A673 (cell line): Measurements from ENCODE around the gene PSMD10. TPM values are rescaled to one million over a fixed set of nuclear protein-coding genes. Genes with fewer than 3 reads are reported as not detected.

Source experiments
- BruUV-seq: library from RNA; stranded (reverse); fragments of 400-500 nt; replicated peaks from 2 replicates; lab custom pipeline; 2021; lab: Mats Ljungman, UMichigan
- CTCF ChIA-PET: fragments of 300-600 bp; sonication (Branson Sonifier 250); formaldehyde crosslinking; loops from one replicate; lab custom pipeline; 2022; ENCODE audit warnings: antibody characterized with exemption; lab: Charles Lee
- POLR2A ChIA-PET: fragments of 300-600 bp; sonication (Branson Sonifier 250); formaldehyde crosslinking; loops from one replicate; lab custom pipeline; 2022; ENCODE audit warnings: antibody characterized with exemption; ENCODE audit not compliant: low non-redundant PET; lab: Charles Lee
- DNase-seq: peaks from one replicate; pipeline ENCODE4 v3.0.0-alpha.2; 2015; ENCODE audit warnings: low spot score
- H3K27ac ChIP-seq: fragments of 200-600 bp; sonication (generic); 2 replicates; pipeline ENCODE4 v1.5.1; 2016; ENCODE audit warnings: mixed run types, low read depth, mild to moderate bottlenecking, mixed read lengths, antibody characterized with exemption, low read length; ENCODE audit not compliant: poor library complexity, severe bottlenecking
- H3K27me3 ChIP-seq: fragments of 200-600 bp; sonication (generic); replicated peaks from 2 replicates; pipeline ENCODE4 v1.6.1; 2017; ENCODE audit warnings: mixed run types, low read depth, mild to moderate bottlenecking, mixed read lengths, antibody characterized with exemption, low read length; ENCODE audit not compliant: insufficient read depth, poor library complexity
- H3K36me3 ChIP-seq: fragments of 200-600 bp; sonication (generic); 2 replicates; pipeline ENCODE4 v1.6.1; 2016; ENCODE audit warnings: mixed run types, mild to moderate bottlenecking, mixed read lengths, antibody characterized with exemption, low read length; ENCODE audit not compliant: insufficient read depth, poor library complexity, severe bottlenecking
- H3K4me1 ChIP-seq: fragments of 200-600 bp; sonication (generic); 2 replicates; pipeline ENCODE4 v1.6.1; 2017; ENCODE audit warnings: mixed run types, mild to moderate bottlenecking, mixed read lengths, antibody characterized with exemption, low read length; ENCODE audit not compliant: insufficient read depth, poor library complexity, severe bottlenecking
- H3K4me3 ChIP-seq: fragments of 200-600 bp; sonication (generic); 2 replicates; pipeline ENCODE4 v1.5.1; 2016; ENCODE audit warnings: low read depth, mixed run types, mild to moderate bottlenecking, mixed read lengths, low read length; ENCODE audit not compliant: poor library complexity, severe bottlenecking
- H3K9me3 ChIP-seq: fragments of 200-600 bp; sonication (generic); 2 replicates; pipeline ENCODE4 v1.6.1; 2016; ENCODE audit warnings: mixed run types, low read depth, mild to moderate bottlenecking, mixed read lengths, antibody characterized with exemption, low read length; ENCODE audit not compliant: poor library complexity, severe bottlenecking
- CTCF ChIP-seq: fragments of 300-800, 200-600 bp; sonication (generic); conservative IDR thresholded peaks from 2 replicates; pipeline ENCODE4 v1.5.1; 2017; ENCODE audit warnings: low read depth, mild to moderate bottlenecking, antibody characterized with exemption, low read length, moderate library complexity, mixed read lengths
- EZH2 ChIP-seq: fragments of 200-600 bp; sonication (generic); IDR thresholded peaks from 2 replicates; pipeline ENCODE4 v1.6.1; 2017; ENCODE audit warnings: borderline replicate concordance, low read depth, mild to moderate bottlenecking, mixed read lengths, antibody characterized with exemption, low read length; ENCODE audit not compliant: poor library complexity, severe bottlenecking
- intact Hi-C: fragments of 100-400 bp; cut with micrococcal nuclease; formaldehyde crosslinking; loops from one replicate; pipeline ENCODE4 v1.10.0; 2022; ENCODE audit not compliant: unreplicated experiment
- total RNA-seq: library from RNA; stranded (reverse); gene quantifications from 2 replicates; pipeline ENCODE4 v1.2.3, GENCODE V29; 2021

Gene PSMD10
- total RNA-seq, 1 experiment from 2014 or later, result 49.6 TPM

- POLR2A ChIA-PET, result no interaction called here
- H3K27ac ChIP-seq, result no peak overlapping the region
- CTCF ChIA-PET, result no interaction called here
- no peak for TF ChIP-seq CTCF
- TF ChIP-seq EZH2, result no peak
- no peaks in the 10 kb centered on the region for H3K4me1 ChIP-seq
- no peaks in the 10 kb centered on the region for H3K36me3 ChIP-seq
- BruUV-seq, result no TSS peak
- H3K4me3 ChIP-seq, result no peak overlapping the region
- H3K27me3 ChIP-seq, result no peaks in the 10 kb centered on the region
- intact Hi-C loops, result no loop called here
- DNase-seq, result no peak
- H3K9me3 ChIP-seq, result no peaks in the 10 kb centered on the region
These were observed 41.5 kb upstream of the PSMD10 start for GRCh38 chrX:108132876-108133275.

GRCh38 chrX:108132034-108132433 is 40.7 kb upstream of the PSMD10 start:
- CTCF ChIA-PET, result no interaction called here

GRCh38 chrX:108131471-108131870 is 40.1 kb upstream of the PSMD10 start:
- Histone ChIP-seq H3K27ac (no peak overlapping the region), H3K9me3 (no peaks in the 10 kb centered on the region), H3K36me3 (no peaks in the 10 kb centered on the region), H3K27me3 (no peaks in the 10 kb centered on the region), H3K4me1 (no peaks in the 10 kb centered on the region), H3K4me3 (no peak overlapping the region)
- POLR2A ChIA-PET, result no interaction called here
- no TSS peak for BruUV-seq
- CTCF ChIA-PET, result no interaction called here
- intact Hi-C loops, result no loop called here
- no peak for DNase-seq
- no peak for TF ChIP-seq CTCF
- no peak for TF ChIP-seq EZH2

More at GRCh38 chrX:108132034-108132433, 40.7 kb upstream of the PSMD10 start:
- no peaks in the 10 kb centered on the region for H3K36me3 ChIP-seq
- no peak overlapping the region for H3K4me3 ChIP-seq
- intact Hi-C loops, result no loop called here
- no peak overlapping the region for H3K27ac ChIP-seq
- TF ChIP-seq EZH2, result no peak
- no peak for TF ChIP-seq CTCF
- no peaks in the 10 kb centered on the region for H3K27me3 ChIP-seq
- H3K4me1 ChIP-seq, result no peaks in the 10 kb centered on the region
- no TSS peak for BruUV-seq
- no peak for DNase-seq
- H3K9me3 ChIP-seq, result no peaks in the 10 kb centered on the region
- POLR2A ChIA-PET, result no interaction called here
